Measurements from ENCODE around the gene FBLN5.
"Not testable (repeated sequence)": the region's sequence is repeated elsewhere in the genome, so short reads cannot be mapped to it uniquely, and the experiment has no call there.

Gene FBLN5

GRCh38 chr14:91904956-91905645 lies 42.4 kb downstream of the FBLN5 start:
- DNase-seq (ENCODE audit: low read depth), result no peak

GRCh38 chr14:91904483-91904882 lies 43.0 kb downstream of the FBLN5 start:
- DNase-seq (ENCODE audit: low read depth), result no peak

GRCh38 chr14:91903070-91903469 lies 44.4 kb downstream of the FBLN5 start:
- no peak for DNase-seq (ENCODE audit: low read depth)

DNA sequence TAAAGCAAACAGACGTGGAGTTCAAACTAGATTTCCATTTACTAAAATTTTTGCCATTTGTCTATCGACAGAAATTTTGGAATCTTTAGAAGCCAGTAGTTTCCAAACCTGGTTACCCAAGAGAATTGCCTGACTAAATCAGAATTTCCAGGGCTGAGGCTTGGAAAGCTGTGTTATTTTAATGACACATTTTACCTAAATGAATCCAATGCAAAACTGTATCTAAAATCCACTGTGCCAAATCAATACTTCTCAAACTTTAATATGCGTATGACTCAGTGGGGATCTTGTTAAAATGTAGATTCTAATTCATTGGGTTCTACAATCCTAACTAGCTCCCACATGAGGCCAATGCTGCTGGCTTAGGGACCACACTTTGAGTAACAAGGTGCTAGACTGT lies 45.2 kb downstream of the FBLN5 start:
- DNase-seq (ENCODE audit: low read depth), result no peak

GRCh38 chr14:91901449-91902226 lies 45.9 kb downstream of the FBLN5 start:
- DNase-seq (ENCODE audit: low read depth), result no peak

DNA sequence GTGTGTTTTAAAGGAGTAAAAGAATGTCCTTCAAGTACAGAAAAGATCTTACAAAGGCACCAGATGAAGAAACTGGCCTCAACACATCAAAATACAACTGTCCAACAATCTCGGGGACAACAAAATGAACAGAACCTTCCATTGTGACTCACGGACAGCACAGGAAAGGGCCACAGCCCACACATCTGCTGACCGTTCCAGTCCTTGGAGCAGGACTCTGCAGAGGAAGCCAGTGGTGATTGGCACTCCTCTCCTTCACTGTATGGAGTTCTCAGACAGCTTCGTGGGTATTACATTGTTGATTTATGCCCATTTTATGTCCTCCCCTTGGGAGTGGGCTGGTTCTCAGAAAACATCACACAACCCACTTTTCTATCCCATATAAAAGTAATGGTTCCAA lies 47.7 kb downstream of the FBLN5 start:
- DNase-seq (ENCODE audit: low read depth), result no peak

DNA sequence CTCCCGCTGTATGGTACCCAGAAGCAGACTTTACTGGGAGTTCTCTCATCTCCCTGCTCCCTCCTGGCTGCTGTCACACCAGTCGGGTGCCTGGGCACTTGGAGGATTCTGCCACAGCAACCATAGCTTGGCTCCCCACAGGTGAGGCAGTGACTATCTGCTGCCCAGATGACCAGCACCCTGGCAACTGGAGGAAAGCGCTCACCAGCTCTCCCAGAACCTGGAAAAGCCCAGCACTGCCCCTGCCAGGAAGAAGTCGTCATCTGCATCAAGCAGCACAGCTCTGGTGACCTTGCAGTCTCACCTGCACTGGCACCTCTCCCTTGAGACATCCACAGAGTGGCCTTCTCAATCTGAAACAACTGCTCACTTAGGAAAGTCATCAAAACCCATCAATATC lies 48.3 kb downstream of the FBLN5 start:
- no peak for DNase-seq (ENCODE audit: low read depth)

GRCh38 chr14:91898372-91898771 lies 49.1 kb downstream of the FBLN5 start:
- DNase-seq (ENCODE audit: low read depth), result no peak

DNA sequence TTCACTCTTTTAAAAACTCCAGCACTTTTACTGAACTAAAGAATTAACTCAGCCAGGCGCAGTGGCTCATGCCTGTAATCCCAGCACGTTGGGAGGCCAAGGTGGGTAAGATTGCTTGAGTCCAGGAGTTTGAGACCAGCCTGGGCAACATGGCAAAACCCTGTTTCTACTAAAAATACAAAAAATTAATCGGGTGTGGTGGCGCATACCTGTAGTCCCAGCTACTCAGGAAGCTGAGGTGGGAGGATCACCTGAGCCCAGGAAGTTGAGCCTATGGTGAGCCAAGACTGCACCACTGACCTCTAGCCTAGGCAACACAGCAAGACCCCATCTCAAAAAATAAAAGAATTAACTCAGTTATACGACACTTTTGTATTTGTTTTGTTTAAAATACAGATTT lies 49.8 kb downstream of the FBLN5 start:
- DNase-seq (ENCODE audit: low read depth), result not testable (repeated sequence)

DNA sequence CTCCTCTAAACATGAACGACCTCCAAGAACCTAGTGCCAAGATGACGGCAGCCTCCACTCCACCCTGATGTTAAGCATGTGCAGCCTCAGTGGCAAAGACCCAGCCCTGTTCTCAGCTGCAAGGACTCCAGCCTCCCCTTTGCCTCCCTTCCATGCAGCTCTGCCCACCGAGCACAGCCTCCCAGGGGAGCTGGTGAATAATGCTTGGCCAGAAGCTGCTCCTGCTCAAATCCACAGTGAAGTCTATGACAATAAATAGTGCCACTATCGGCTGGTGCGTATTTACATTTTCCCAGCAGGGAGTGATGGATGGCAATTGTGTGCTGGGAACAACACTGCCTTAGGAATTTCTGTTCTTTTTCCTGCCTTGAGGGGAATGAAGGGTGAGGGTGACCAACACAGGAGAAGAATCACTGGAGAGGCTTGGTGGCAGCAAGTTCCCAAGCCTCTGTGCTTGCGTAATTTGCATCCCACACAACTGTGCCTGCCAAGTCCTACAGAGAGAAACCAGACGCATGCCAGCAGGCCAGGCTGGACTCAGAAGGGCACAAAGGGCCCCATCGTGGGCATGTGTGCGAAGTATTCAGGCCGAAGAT lies 50.3 kb downstream of the FBLN5 start:
- DNase-seq (ENCODE audit: low read depth), result no peak

- no peak for DNase-seq (ENCODE audit: low read depth)
Observed at GRCh38 chr14:91896419-91896818, 51.1 kb downstream of the FBLN5 start.

DNA sequence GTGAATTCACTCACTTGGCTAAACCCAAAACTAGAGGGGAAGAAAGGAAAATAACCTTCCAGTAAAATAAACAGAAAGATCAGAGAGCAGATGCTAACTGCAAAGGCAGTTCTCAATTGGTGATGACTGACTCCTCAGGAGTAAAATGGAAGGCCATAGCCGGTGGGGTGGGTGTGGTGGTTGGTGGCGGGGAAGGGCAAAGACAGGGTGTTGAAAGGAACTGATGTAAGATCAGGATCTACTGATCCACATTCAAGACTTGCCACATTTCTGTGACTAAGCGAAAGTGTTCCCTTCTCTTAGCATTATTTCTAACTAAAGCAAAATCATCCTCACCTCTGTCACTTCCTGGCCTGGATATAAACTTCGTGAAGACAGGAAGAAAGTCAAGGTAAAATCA lies 53.8 kb downstream of the FBLN5 start:
- DNase-seq (ENCODE audit: low read depth), result no peak

DNA sequence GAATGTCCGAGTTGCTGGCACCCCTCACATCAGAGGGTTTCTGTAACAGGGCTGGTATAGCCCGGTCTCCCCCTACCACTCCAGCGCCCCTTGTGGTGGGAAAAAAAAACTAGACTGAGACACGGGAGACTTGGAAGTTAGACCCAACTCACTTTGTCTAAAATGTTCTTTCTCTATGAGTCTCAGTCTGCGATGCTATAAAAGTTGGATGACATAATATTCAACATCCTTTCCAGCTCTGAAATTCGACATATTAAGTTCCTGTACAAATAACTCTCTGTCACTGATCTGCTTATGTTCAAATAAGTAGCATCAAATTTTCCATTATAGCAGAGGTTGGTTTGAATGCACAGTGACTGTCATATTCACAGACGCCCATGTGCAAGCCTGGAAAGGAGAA lies 54.5 kb downstream of the FBLN5 start:
- DNase-seq (ENCODE audit: low read depth), result no peak

GRCh38 chr14:91891721-91892220 lies 55.7 kb downstream of the FBLN5 start:
- no peak for DNase-seq (ENCODE audit: low read depth)

DNA sequence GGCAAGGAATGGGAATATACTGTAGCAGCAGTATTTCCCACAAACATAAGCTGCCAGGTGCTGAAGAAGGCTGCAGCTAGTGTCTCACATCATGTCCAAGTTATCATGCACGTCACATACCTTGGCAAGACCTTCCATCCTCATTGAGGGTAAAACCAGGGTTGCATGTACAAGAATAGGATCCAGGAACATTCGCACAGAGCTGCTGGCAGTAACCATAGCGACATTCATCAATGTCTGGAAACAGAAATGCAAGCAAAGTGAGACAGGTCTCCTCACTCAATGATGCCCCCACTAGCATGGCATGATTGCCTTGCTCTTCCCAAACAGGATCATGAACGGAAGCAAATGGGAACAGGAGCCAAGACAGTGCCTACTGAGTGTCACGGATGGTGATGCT lies 56.4 kb downstream of the FBLN5 start:
- DNase-seq (ENCODE audit: low read depth), result no peak

GRCh38 chr14:91890291-91890749 lies 57.2 kb downstream of the FBLN5 start:
- DNase-seq (ENCODE audit: low read depth), result no peak

DNA sequence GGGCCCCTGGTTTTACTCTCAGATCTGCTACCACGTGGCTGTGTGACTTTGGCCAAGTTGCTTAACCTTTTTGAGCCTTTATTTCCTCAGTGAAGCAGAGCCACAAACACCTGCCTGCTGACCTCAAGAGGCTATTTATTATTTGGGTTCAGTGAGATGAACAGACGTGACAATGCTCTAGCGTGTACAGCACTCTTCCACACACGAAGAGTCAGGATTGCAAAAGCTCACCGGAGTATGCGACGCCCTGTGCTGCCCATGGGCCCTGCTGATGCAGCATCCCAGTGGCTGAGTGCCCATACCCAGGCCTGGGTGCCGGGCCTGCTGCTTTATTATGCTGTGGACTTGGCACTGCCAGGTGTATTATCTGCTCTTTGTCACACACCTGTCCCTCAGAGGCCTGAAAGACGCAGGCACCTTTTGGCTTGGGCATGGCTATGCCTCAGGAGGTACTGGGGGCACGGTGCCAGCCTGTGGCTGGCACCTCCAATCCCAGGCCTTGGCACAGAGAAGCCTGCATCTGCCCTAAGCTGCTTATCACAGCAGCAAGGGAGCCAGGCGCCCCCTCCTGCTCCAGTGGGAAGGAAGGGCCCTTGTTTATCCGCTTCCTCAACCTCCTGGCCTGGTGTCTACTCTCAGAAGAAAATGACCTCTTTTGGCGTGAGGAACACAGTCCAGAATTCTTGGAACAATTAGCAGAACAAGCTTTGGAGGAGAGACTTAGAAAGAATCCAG lies 57.9 kb downstream of the FBLN5 start:
- DNase-seq (ENCODE audit: low read depth), result no peak

DNA sequence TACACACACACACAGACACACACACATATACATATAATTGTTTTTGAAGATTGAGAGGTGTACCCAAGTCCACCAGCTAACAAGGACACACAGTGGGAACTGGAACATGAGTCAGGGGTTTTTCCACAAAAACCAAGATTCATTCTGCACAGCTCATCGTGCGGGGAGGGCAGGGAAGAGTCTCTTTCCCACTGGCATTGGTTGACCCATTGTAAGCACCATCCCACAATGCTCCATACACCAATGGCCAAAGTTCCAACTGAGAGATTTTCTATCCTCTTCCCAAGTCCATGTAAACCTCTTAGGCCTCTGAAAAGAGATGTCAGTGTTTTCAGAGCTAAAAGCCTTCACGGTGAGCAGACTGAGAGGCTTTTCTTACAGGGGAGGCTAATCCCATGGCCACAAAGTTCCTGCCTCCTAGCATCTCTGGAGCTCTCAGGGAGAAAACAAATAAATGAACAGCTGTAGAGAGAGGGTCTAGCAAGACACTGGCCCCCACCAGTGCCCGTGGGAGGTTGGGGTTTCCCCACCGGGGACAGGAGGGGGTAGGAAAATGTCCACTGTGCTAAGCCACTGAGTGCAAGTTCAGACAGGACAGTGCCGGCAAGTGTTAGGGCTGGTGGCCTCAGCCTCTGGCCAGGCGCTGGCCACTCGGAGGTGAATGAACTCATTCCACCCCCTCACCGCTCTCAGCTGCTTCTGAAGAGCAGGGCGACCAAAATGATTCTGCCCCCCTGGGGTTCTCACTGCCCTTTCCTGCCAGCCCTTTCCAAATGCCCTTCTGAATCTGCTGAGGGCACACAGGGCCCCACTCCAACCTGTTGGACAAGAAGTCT lies 58.6 kb downstream of the FBLN5 start:
- no peak for DNase-seq (ENCODE audit: low read depth)

DNA sequence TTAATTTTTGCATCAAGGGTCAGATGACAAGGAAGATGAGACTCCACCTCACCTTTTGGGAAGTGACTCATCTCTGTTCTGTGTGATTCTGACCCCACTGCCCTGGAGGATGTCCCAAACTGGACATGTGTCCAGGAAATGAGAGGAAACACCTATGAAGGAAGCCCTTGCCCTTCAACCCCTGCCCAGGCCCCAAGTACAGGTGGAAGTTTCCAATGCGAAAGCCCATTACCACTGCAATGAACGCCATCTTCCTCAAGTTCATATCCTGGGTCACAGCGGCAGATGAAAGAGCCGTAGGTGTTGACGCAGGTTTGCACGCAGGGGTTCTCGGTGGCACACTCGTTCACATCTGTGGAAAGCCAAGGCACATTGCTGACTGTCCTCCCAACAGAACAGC lies 60.5 kb downstream of the FBLN5 start:
- no peak for DNase-seq (ENCODE audit: low read depth)

- no peak for DNase-seq (ENCODE audit: low read depth)
Observed at GRCh38 chr14:91885839-91886238, 61.7 kb downstream of the FBLN5 start.

DNA sequence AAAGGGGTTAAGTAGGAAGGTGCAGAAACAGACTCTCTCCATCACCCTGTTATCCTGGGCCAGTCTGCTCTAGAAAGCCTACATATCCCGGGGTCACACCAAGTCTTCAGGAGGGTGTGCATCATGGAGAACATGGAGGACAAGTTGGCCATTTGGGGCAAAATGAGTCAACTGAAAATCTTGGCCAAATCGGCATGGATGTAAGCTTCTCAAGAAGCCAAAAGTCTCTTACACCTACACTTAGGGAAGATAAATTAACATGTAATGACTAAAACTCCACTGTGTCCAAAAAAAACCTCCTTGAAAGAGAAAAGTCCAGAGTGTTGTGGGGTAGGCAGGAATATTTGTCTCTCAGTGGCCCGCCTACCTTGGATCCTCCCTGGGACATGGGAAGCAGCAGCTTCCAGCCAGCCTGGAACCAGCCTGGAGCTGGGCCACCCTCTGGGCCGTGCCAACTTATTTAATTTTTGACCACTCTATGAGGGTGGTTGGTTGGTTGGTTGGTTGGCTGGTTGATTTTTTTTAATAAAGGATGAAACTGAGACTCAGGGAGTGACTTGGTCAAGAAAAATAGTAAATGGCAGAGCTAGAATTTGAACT lies 62.3 kb downstream of the FBLN5 start:
- DNase-seq (ENCODE audit: low read depth), result no peak

All from T-helper 22 cell (primary cell).